NCI-H1092 (cell line): ENCODE data around the gene HSPA4.
"Not testable (repeated sequence)": the region's sequence is repeated elsewhere in the genome, so short reads cannot be mapped to it uniquely, and the experiment has no call there.

ENCODE experiments used
- DNase-seq: peaks from one replicate; lab custom pipeline; 2025; lab: John Stamatoyannopoulos, UW

HSPA4 gene

DNA sequence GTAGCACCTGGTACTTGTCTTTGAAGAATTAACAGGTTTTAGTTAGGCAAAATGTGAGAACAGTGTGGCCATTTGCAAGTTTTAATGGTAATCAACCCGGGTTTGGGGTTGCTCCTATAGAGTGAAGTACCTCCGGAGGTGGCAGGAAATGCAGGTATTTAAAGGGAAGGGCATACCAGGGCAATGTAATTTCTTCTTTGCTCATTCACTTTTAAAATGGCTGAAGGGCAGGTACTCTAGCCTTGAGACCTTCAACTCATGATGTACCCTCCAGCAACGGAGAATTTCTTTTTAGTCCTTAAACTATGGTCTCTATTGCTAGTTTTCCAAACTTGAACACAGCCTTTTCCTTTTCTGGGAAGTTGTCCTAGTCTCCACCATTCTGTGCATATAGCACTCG is 1.3 kb upstream of the HSPA4 start:
- DNase-seq, result no peak

DNA sequence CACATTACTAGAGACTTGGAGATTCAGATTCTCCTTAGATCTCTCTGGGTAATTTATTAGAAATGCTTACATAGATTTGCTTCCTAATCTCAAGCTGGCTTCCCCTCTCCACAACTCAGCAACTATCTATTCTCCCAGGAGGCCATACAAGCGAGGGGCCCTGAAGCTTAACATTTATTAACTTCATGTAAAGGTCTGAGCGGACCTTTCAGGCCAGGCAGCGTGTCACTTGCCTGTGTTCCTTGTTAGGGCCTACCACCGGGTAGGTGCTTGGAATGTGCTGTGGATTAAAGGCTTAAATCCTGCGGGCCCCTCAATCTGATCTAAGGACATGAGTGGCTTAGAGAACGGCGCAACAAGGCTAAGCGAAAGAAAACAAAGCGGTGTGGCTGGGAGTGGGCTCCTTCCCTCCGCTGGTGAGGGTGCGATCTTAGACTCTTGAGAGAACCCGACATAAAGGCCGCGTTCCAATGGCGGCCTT is 712 bp upstream of the HSPA4 start:
- no peak for DNase-seq

DNA sequence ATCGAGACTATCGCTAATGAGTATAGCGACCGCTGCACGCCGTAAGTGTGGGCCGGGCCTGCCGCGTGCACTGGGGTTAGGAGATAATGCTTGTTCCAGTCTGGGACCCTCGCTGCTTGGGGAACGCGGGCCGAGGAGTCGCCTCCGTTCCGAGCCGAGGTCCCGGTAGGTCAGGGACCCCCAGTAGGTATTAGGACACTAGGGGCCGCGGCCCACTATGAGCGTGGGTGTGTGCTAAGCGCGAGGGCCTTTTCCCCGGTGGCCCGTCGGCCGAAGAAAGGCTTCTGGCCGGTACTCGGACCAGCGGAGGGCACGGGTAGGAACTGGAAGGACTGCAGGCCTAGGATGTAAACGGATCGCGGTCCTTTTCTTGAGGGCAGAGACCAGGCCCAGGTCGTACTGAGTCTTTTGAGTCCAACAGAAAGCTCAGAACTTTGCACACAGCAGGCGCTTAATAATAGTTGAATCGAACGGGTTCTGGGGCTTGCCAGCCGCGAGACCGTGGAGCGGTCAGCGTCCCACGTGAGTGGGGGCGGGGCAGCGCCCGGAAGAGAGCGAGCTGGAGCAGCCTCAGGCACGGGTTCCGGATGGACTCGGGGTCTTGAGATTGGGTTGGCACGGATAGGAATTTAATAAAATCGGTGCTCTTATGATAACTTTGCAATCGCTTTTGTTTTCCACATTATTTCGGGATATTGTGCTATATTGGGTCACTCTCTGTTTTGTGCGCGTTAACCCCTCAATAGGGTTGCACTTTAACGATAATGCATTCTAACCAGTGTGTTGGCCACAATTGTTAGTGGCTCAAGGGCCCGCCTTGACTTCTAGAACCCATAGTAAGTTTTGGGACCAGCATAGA is 733 bp downstream of the HSPA4 start:
- no peak for DNase-seq

DNA sequence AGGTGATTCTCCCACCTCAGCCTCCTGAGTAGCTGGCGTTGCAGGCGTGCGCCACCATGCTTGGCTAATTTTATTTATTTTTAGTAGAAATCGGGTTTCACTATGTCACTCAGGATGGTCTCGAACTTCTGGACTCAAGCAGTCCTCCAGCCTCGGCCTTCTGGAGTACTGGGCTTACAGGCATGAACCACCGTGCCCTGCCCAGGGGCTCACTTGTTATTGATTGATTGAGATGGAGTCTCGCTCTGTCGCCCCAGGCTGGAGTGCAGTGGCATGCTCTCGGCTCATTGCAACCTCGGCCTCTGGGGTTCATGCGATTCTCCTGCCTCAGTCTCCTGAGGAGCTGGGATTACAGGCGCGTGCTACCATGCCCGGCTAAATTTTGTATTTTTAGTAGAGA is 1.6 kb downstream of the HSPA4 start:
- no peak for DNase-seq

DNA sequence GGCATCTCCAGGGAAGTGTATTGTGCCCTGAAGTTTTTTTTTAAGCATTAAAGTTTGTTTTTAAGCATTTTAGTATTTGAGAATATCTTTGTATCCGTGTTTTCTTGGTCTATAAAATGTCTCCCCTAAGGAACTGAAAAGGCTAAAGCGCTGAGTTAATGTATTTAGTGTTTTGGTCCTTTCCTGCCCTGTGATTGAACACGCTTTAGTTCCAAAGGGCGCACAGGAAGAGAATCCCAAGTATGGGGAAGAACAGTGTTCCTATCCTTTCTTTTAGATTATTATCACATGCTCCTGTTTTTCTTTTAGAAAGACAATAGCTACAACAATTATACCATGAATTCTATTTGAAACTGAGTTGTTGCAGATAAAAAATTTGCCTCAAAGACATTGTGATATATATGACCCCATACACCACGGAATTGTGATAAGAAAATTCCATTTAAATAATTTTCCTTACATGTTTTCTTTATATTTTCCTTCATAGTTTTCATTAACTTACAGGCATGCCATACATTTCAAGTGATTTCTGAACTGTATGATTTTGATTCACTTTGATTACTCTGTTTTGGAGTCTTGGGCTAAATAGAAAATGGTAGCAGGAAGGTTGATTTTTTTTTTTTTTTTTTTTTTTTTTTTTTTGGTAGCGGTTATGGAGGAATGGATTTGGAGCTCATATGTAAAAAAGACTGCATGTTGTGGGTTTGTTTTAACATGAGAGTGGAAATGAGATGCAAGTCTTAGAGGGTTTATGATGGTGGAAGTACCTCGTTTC is 3.1 kb downstream of the HSPA4 start:
- DNase-seq, result no peak

DNA sequence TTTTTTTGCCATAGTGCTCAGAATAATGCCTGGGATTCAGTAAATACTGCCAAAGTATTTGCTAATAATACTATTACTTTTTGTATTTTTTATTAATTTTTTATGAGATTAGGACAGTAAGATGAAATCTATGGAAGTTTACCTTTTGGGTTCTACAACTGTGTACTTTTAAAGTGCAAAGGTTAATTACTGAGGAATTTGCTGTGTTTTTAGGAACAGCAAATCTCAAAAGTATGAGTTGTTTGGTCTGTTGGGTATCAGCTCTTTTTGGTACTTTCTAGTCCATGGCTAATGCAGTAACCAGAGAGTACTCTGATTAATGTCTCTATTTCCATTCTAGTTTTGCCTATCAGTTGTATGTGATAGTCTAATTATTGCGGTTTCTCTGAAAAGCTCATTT is 5.1 kb downstream of the HSPA4 start:
- no peak for DNase-seq

DNA sequence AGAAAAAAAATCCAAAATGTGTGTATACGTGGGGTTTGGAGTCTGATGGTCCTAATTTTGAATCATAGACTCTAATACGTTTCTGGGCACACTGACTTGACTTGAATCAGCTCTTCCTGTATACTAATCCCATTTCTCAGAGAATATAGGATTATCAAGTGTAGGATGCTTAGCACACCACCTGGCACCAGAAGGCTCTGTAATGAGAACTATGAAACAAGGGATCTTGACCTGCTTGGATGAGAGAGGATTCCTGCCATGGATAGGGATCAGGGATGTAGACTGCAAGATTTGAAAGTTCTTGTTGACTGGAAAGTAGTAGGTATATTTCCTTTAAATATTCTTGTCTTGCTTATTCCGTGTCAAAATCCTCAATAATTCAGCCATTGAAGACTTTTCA is 7.8 kb downstream of the HSPA4 start:
- DNase-seq, result no peak

DNA sequence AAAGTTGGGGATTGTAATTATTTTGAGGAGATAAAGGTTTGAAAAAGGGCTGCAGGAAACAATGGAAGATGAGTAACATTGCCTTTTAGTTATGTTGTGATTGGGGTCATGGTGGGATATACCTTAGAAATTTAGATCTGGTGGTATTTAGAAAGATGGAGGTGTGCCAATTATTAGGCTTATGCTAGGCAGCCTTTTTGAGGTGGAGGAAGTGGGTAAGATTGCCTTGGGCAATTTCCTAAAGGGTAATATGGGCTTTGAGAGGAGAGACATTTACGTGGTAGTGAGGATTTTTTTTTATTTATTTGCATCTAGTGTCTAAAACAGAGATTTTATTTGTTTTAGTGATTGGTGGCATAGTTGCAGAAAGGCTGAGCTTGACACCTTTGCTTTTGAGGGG is 10.5 kb downstream of the HSPA4 start:
- no peak for DNase-seq

DNA sequence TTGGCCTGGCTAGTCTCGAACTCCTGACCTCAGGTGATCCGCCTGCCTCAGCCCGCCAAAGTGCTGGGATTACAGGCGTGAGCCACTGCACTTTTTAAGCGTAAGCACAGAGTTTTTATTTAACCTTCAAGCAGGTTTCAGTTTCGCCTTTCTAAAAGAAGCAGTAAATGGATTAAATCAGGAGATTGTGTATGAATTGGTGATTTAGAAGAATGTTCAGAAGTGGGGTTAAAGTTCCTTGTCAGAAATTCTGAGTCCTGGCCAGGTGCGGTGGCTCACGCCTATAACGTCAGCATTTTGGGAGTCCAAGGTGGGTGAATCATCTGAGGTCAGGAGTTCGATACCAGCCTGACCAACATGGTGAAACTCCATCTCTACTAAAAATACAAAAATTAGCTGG is 12.2 kb downstream of the HSPA4 start:
- DNase-seq, result no peak

DNA sequence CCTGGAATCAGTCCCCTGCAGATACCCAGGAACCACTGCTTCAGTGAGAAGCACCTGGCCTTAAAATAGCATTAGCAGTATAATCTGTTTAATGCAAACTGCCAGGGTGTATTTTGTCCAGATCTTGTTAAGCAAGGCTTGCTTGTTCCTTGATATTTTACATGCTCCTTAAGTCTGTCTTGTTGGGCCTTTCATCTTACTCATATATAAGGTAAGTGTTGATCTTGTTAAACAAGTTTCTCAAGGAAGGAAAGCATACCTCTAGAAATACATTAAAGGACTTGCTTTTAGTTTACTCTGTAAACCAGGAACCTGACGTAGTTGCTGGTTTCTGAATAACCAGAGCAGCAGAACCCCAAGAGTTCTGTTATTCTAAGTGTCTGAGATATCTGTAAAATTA is 13.7 kb downstream of the HSPA4 start:
- DNase-seq, result no peak

DNA sequence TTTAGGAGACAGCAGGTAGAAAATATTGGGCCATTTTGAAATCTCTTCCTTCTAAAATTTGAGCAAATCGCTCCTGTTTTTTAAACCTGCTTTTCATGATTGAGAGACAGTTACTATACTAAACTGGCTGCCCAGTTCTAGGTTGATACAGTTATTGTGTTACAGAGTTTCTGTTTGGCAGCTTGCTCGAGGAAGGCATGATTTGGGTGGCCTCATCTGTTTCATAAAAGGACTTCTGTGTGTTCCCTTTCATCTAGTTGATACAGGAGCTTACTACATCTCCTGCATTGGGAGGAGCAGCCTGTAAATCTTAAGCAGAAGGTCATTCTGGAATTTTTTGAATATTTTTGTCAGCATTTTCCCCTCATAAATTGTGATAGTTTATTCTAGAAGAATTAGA is 14.2 kb downstream of the HSPA4 start:
- DNase-seq, result no peak

DNA sequence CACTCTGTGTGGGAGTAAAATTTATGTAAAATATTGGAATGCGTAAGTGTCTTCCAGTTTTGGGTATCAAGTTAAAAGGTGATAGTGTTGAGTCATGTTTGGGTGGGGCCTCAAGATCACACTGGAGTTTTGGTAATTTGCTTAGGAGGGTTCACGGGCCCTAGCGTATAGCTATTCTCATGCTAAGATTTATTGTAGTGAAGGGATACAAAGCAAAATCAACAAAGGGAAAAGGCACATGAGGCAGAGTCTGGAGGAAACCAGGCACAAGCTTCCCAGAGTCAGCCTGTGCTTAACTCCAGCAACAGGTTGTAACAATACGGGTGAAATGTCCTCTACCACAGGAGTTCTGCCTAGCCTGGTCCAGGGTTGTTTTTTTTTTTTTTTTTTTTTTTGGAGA is 20.2 kb downstream of the HSPA4 start:
- DNase-seq, result no peak

DNA sequence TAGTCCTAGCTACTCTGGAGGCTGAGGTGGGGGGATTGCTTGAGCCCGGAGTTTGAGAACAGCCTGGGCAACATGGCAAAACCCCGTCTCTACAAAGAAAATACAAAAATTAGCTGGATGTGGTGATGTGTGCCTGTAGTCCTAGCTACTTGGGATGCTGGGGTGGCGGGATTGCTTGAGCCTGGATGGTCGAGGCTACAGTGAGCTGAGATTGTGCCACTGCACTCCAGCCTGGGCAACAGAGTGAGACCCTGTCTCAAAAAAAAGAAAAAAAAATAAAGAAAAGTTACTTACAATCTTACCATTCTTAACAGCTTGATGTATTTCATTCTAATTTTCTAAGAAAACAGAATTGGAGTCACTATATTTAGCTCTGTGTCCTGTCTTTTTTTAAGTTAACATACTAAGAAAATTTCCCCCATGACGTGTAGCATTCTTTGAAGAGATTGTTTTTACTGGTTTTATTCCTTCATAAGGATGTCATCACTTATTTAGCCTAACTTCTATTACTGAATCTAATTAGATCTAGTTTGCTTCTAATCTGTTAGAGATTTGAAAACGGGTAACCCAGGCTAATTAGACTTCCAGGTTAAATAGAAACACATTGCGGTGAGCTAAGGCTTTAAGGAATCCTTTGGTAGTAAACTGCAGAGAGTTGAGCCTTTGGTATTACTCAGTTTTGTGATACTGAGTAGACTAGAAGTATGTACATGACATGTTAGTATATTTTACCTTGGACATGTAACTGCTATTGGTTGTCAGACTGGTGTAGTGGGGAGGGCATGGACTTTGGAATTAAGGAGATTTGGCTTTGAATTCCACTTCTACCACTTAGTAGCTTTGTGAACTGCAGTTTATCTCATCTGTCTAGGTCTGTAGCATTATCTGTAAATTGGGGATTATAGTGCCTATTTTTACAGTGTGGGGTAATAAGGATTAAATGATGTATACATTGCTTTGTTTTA is 24.0 kb downstream of the HSPA4 start:
- DNase-seq, result no peak

DNA sequence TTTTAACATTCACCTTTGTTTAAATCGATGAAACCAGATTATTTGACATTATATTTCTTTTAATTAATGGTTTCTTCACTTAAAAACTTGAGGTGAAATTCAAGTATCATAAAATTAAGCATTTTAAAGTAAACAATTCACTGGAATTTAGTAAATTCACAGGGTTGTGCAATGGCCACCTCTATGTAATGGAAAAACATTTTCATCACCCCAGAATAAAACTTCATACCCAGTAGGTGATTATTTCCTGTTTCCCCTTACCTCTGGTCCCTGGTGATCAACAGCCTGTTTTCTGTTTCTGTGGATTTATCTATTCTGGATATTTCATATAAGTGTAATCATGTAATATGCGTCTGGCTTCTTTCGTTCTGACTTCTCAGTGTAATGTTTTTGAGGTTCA is 27.2 kb downstream of the HSPA4 start:
- DNase-seq, result no peak

DNA sequence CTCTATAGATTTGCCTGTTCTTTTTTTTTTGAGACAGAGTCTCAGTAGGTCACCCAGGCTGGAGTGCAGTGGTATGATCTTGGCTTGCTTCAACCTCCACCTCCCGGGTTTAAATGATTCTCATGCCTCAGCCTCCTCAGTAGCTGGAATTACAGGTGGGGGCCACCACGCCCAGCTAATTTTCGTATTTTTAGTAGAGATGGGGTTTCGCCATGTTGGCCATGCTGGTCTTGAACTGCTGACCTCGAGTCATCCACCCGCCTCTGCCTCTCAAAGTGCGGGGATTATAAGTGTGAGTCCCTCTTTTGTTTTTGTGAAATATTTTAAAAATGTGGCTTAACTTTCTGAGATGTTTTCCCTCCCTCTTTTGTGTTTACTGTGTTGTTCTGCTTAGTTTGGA is 29.2 kb downstream of the HSPA4 start:
- DNase-seq, result no peak

DNA sequence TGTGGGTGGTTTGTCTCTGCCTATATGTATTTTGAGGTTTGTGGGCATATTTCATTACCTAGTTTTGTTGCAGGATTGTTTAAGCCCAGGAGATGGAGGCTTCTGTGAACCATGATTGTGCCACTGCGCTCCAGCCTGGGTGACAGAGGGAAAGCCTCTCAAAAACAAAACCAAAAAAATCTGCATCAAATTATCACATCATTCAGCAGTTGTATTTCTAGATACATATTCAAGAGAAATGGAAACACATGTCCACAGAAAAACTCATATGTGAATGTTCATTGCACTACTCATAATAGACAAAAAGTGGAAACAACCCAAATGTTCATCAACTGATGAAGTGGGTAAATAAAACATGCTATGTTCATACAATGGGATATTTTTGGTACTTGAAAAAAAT is 29.9 kb downstream of the HSPA4 start:
- no peak for DNase-seq

DNA sequence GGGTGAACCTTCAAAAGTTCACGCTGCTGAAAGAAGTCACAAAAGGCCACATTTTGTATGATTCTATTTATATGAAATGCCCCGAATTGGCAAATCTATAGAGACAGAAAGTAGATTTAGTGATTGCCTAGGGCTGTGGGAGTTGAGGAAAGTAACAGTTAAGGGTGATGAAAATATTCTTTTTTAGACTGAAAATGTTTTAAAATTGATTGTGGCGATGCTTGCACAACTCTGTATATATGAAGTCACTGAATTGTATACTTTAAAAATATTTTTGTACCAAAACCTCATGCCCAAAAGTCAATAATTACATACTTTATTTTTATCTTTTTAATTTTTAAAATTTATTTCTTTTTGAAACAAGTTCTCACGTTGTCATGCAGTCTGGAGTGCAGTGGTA is 30.3 kb downstream of the HSPA4 start:
- no peak for DNase-seq

DNA sequence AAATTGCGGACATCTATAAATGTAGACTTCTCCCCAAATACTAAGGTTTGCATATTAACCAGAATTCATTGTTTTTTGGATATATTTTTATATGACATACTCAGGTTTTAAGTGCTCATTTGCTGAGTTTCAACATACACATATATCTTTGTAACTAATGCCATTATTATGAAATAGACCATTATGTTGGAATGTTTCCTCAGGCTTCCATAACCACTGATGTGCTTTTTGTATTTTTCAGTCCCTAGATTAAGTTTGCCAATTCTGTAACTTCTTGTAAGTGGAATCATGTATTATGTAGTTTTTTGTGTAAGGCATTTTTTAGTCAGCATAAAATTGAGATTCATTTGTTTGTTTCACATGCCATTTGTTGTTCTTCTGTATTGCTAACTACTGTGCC is 32.1 kb downstream of the HSPA4 start:
- DNase-seq, result no peak

DNA sequence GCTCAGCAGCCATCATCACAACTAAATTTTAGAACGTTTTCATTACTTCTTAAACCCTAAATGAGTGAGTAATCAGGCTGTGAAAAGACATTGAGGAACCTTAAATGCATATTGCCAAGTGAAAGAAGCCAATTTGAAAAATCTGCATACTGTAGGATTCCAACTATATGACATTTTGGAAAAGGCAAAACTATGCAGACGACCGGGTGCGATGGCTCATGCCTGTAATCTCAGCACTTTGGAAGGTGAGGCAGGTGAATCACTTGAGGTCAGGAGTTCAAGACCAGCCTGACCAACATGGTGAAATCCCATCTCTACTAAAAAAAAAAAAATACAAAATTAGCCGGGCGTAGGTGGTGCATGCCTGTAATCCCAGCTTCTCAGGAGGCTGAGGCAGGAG is 33.4 kb downstream of the HSPA4 start:
- DNase-seq, result not testable (repeated sequence)

DNA sequence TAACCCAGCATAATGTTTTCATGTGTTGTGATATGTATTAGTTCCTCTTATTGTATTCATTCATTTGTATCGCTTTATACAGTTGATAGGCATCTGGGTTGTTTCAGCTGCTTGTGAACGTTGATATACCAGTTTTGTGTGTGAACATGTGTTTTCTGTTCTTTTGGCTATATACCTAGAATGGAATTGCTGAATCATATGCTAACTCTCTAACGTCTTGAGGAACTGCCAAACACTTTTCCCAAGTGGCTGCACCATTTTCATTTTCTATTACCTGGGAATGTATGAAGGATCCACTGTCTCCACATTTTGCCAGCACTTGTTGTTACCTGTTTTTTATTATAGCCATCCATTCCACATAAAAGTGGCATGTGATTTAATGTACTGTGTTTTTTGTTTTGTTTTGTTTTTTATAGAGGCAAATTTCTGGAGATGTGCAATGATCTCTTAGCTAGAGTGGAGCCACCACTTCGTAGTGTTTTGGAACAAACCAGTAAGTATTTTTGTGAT is 34.6 kb downstream of the HSPA4 start:
- no peak for DNase-seq

DNA sequence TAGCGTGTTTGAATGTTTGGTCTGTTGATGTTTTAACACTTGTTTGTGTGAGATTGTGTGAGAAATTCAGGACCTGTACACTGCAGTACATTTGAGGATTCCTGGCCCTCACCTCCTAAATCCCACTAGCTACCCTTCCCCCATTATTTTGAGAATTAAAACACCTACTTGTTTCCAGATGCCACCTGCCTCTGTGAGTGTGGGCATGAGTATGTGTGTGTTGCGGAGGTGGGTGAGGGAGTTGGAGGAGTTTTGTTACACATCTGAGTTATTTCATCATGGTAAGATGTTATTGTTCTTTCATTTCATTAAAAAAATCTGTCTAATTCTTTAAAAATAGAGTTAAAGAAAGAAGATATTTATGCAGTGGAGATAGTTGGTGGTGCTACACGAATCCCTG is 36.3 kb downstream of the HSPA4 start:
- no peak for DNase-seq

DNA sequence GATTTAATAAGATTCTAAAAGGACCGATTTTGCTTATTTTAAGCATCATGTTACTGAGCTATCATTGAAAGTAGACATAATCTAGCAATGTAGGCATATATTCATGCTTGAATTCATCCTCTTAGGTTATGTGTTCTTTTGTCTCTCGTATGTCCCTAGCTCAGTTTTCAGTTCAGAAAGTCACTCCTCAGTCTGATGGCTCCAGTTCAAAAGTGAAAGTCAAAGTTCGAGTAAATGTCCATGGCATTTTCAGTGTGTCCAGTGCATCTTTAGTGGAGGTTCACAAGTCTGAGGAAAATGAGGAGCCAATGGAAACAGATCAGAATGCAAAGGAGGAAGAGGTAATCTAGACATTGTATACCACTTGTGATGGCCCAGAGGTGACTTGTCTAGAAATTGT is 39.2 kb downstream of the HSPA4 start:
- no peak for DNase-seq
